ENCODE measurements around the gene RELA. TPM values are rescaled to one million over a fixed set of nuclear protein-coding genes. Genes with fewer than 3 reads are reported as not detected.

Gene RELA
- total RNA-seq, 1 experiment from 2014 or later = 54.9 TPM

DNA sequence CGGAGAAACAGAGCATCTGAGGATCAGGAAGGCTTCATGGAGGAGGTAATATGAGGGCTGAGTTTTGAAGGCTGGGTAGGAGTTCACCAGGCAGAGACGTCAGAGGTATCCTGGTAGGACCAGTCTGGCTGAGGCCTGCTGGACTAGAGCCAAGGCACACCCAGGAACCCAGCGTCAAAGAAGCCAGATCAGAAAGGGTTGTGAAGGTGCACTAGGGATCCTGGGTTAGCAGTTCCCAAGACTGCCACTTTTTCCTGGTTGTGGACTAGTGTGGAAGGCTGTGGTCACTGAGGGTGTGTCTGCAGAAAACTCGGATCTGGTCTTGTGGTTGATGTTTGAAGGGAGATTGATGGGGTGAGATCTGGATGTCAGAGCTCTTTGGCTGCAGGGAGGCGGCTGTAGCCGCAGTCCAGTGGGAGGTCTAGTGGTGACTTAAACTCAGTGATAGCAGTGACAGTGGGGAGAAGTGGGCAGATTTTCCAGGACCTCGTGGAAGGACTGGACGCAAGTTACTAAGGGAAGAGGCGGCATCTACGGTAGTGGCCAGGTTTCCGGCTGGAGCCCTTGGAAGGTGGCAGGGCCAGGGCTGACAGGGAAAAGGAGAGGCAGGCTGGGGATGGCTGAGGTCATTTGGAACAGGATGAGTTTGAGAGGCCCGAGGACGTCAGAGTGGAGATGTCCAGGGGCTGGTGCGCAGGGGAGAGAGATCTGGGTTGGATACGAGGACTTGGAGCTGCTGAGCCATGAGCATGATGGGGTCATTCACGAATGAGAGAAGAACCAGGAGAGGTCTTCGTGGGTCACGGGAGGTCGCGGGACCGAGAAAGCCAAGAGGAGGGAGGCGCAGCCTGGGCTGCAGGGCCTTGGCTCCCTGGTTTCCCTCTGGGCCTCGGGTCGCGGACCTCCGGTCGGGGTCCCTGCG lies 10.9 kb downstream of the RELA start:
- peak overlapping the region; percentile 59 for H3K4me3 ChIP-seq (ENCODE audit: low read depth, low read length)
- H3K9me3 Mint-ChIP-seq (ENCODE audit: unreplicated experiment) = no peaks in the 10 kb centered on the region
- H3K4me3 Mint-ChIP-seq (ENCODE audit: unreplicated experiment) = peak overlapping the region; percentile 76
- intact Hi-C loops (cut with micrococcal nuclease; ENCODE audit: unreplicated experiment) = loop anchor here (2.0 to 5.0 kb wide), 2 partner anchors 37 to 205 kb away; partner anchors contain the start of genes CFL1, MAP3K11 and PCNX3
- TF ChIP-seq, protein P1, sequence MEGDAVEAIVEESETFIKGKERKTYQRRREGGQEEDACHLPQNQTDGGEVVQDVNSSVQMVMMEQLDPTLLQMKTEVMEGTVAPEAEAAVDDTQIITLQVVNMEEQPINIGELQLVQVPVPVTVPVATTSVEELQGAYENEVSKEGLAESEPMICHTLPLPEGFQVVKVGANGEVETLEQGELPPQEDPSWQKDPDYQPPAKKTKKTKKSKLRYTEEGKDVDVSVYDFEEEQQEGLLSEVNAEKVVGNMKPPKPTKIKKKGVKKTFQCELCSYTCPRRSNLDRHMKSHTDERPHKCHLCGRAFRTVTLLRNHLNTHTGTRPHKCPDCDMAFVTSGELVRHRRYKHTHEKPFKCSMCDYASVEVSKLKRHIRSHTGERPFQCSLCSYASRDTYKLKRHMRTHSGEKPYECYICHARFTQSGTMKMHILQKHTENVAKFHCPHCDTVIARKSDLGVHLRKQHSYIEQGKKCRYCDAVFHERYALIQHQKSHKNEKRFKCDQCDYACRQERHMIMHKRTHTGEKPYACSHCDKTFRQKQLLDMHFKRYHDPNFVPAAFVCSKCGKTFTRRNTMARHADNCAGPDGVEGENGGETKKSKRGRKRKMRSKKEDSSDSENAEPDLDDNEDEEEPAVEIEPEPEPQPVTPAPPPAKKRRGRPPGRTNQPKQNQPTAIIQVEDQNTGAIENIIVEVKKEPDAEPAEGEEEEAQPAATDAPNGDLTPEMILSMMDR (IDR thresholded peaks at IDR 0.05; ENCODE audit: insufficient read depth in 1 of 2, low read depth in 1 of 2, low read length in 1 of 2, severe bottlenecking in 1 of 2, unreplicated experiment in 1 of 2) = no peak
- peaks cover 18% of the 10 kb centered on the region for H3K4me1 Mint-ChIP-seq (ENCODE audit: low read depth, unreplicated experiment)
- ChIA-PET CTCF (interaction anchor here (1.0 kb wide), 1 partner anchor 14 kb away, joined by 3 read pairs; the partner anchor contains the start of gene SIPA1), POLR2A (interaction anchor here (0.6 to 2.4 kb wide), 2 partner anchors 11 to 162 kb away, joined by 3 to 14 read pairs; partner anchors contain the start of gene RELA)
- BruUV-seq (replicated peaks) = TSS peak; percentile 1
- no peaks in the 10 kb centered on the region for H3K9me3 ChIP-seq
- H3K27me3 Mint-ChIP-seq (ENCODE audit: insufficient read depth, unreplicated experiment) = no peaks in the 10 kb centered on the region
- no peaks in the 10 kb centered on the region for H3K36me3 ChIP-seq (ENCODE audit: control insufficient read depth, insufficient read depth, low read length)
- peak in 1 of 2 experiments; percentile 33 for DNase-seq
- H3K27me3 ChIP-seq (replicated peaks; ENCODE audit: control insufficient read depth, insufficient read depth, low read length) = no peaks in the 10 kb centered on the region
- H3K36me3 Mint-ChIP-seq (ENCODE audit: insufficient read depth, unreplicated experiment) = peaks cover 57% of the 10 kb centered on the region
- H3K4me1 ChIP-seq = peaks cover 20% of the 10 kb centered on the region
- H3K27ac Mint-ChIP-seq (ENCODE audit: unreplicated experiment) = peak overlapping the region; percentile 96

DNA sequence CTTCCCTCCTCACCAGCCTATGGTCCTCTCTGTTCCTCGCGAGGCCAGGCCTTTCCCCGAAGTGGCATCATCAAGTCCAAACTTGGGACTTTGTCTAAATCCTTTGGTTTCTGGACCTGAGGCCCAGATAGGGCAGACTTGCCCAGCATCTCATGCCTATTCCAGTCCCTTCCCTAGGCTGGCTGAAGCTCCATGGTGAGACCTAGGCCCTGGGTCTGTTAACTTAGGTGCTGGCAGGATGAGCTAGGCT lies 11.5 kb downstream of the RELA start:
- H3K36me3 Mint-ChIP-seq (ENCODE audit: insufficient read depth, unreplicated experiment) = peaks cover 51% of the 10 kb centered on the region
- peaks cover 18% of the 10 kb centered on the region for H3K4me1 Mint-ChIP-seq (ENCODE audit: low read depth, unreplicated experiment)
- H3K27me3 ChIP-seq (replicated peaks; ENCODE audit: control insufficient read depth, insufficient read depth, low read length) = no peaks in the 10 kb centered on the region
- TF ChIP-seq, protein P1 (IDR thresholded peaks at IDR 0.05; ENCODE audit: insufficient read depth in 1 of 2, low read depth in 1 of 2, low read length in 1 of 2, severe bottlenecking in 1 of 2, unreplicated experiment in 1 of 2) = no peak
- BruUV-seq (replicated peaks) = no TSS peak
- intact Hi-C loops (cut with micrococcal nuclease; ENCODE audit: unreplicated experiment) = loop anchor here (5.0 kb wide), 1 partner anchor 206 kb away; the partner anchor contains the start of gene CFL1
- no peaks in the 10 kb centered on the region for H3K36me3 ChIP-seq (ENCODE audit: control insufficient read depth, insufficient read depth, low read length)
- H3K9me3 ChIP-seq = no peaks in the 10 kb centered on the region
- H3K27ac Mint-ChIP-seq (ENCODE audit: unreplicated experiment) = peak overlapping the region; percentile 96
- no peaks in the 10 kb centered on the region for H3K9me3 Mint-ChIP-seq (ENCODE audit: unreplicated experiment)
- CTCF ChIA-PET = no interaction called here
- no peak for DNase-seq
- POLR2A ChIA-PET = interaction anchor here (0.5 to 2.4 kb wide), 2 partner anchors 12 to 162 kb away, joined by 3 to 14 read pairs; partner anchors contain the start of gene RELA
- peaks cover 22% of the 10 kb centered on the region for H3K4me1 ChIP-seq
- no peak overlapping the region for H3K4me3 ChIP-seq (ENCODE audit: low read depth, low read length)
- H3K27me3 Mint-ChIP-seq (ENCODE audit: insufficient read depth, unreplicated experiment) = no peaks in the 10 kb centered on the region
- peak overlapping the region; percentile 76 for H3K4me3 Mint-ChIP-seq (ENCODE audit: unreplicated experiment)

DNA sequence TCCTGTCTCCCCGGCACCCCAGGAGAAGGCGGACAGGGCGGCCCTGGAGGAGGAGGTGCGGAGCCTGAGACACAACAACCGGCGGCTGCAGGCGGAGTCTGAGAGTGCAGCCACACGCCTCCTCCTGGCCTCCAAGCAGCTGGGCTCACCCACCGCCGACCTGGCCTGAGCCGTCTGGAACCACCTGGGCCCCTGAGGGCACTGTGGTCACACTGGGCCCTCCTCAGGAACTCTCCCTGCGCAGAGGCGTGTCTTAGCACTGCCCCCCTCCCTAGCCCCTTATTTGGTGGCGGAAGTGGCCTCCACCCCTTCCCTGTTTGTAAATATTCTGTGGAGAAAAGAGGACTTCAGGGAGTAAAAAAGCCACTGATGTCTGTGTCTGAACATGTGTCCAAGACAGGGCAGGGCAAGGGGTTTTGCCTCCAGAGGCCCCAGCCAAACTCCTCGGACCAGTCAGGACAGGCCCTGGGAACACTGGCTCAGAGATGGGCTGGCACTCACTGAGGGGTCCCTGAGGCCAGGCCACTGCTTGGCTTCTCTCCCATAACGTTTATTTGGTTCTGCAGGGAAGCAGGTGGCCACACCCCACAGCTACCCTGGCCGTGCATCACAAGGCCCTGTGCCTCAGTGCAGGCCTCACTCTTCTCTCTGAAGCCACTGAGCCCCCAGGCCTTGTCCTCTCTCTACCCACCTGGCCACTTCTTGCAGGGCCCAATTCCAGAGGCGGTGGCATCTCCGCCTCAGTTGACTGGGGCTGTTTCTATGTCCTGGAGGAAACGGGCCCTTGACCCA lies 12.0 kb downstream of the RELA start:
- Mint-ChIP-seq H3K27ac (ENCODE audit: unreplicated experiment) (peak overlapping the region; percentile 96), H3K9me3 (ENCODE audit: unreplicated experiment) (no peaks in the 10 kb centered on the region), H3K4me1 (ENCODE audit: low read depth, unreplicated experiment) (peaks cover 18% of the 10 kb centered on the region), H3K27me3 (ENCODE audit: insufficient read depth, unreplicated experiment) (no peaks in the 10 kb centered on the region), H3K36me3 (ENCODE audit: insufficient read depth, unreplicated experiment) (peaks cover 46% of the 10 kb centered on the region), H3K4me3 (ENCODE audit: unreplicated experiment) (no peak overlapping the region)
- ChIA-PET CTCF (interaction anchor here (0.7 kb wide), 1 partner anchor 77 kb away, joined by 3 read pairs; no protein-coding TSS in a partner anchor), POLR2A (interaction anchor here (0.5 kb wide), 1 partner anchor 162 kb away, joined by 3 read pairs; no protein-coding TSS in a partner anchor)
- no peaks in the 10 kb centered on the region for H3K36me3 ChIP-seq (ENCODE audit: control insufficient read depth, insufficient read depth, low read length)
- DNase-seq = peak in 1 of 2 experiments; percentile 42
- H3K27me3 ChIP-seq (replicated peaks; ENCODE audit: control insufficient read depth, insufficient read depth, low read length) = no peaks in the 10 kb centered on the region
- intact Hi-C loops (cut with micrococcal nuclease; ENCODE audit: unreplicated experiment) = loop anchor here (5.0 kb wide), 1 partner anchor 207 kb away; the partner anchor contains the start of gene CFL1
- no peaks in the 10 kb centered on the region for H3K9me3 ChIP-seq
- H3K4me3 ChIP-seq (ENCODE audit: low read depth, low read length) = no peak overlapping the region
- BruUV-seq (replicated peaks) = no TSS peak
- TF ChIP-seq, protein P1 (IDR thresholded peaks at IDR 0.05; ENCODE audit: insufficient read depth in 1 of 2, low read depth in 1 of 2, low read length in 1 of 2, severe bottlenecking in 1 of 2, unreplicated experiment in 1 of 2) = no peak
- peaks cover 28% of the 10 kb centered on the region for H3K4me1 ChIP-seq
